ENCODE data around the gene SYNM. TPM values are rescaled to one million over a fixed set of nuclear protein-coding genes. Genes with fewer than 3 reads are reported as not detected.

The SYNM gene
- total and polyA plus RNA-seq, 2 of the 8 experiments (the other 6 are each of a cell fraction or from before 2014, with no cell fraction given) = 0.89 to 2.0 TPM

- TF ChIP-seq CHD7 (IDR thresholded peaks at IDR 0.05; ENCODE audit: insufficient replicate concordance, low read length) = no peak
- TF ChIP-seq CHD1 (IDR thresholded peaks at IDR 0.05; ENCODE audit: low read depth, low read length) = no peak
- no peak for TF ChIP-seq GTF2F1 (IDR thresholded peaks at IDR 0.05; ENCODE audit: borderline replicate concordance, low read depth, low read length)
- no peak for TF ChIP-seq TEAD4 (IDR thresholded peaks at IDR 0.05; ENCODE audit: low read depth, low read length)
- TF ChIP-seq TCF12 (IDR thresholded peaks at IDR 0.05; ENCODE audit: low read depth, low read length) = no peak
- no peak for TF ChIP-seq ZNF274 (IDR thresholded peaks at IDR 0.05; ENCODE audit: borderline replicate concordance, extremely low read depth, low read length)
- TF ChIP-seq ATF2 (IDR thresholded peaks at IDR 0.05; ENCODE audit: low read length) = no peak
- TF ChIP-seq SP4 (IDR thresholded peaks at IDR 0.05; ENCODE audit: low read length) = no peak
Measured at GRCh38 chr15:99076109-99076508, 28.8 kb upstream of the SYNM start (continued).
